H9 (cell line): ENCODE results near the gene WDR72. TPM values are rescaled to one million over a fixed set of nuclear protein-coding genes. Genes with fewer than 3 reads are reported as not detected.

Experiments
- DNase-seq: peaks from one replicate; pipeline ENCODE4 v3.0.0-alpha.2; 2017
- H2AFZ ChIP-seq: one replicate; pipeline ENCODE4 v1.6.1; 2013; ENCODE audit warnings: mild to moderate bottlenecking, low read length, control low read depth, moderate library complexity
- H2AK5ac ChIP-seq: 2 replicates; pipeline ENCODE4 v1.6.1; 2013; ENCODE audit warnings: low read length, control low read depth, mixed read lengths; ENCODE audit not compliant: insufficient read length
- H2BK120ac ChIP-seq: one replicate; pipeline ENCODE4 v1.6.1; 2013; ENCODE audit warnings: low read depth, mild to moderate bottlenecking, low read length, control low read depth, inconsistent platforms; ENCODE audit not compliant: poor library complexity, severe bottlenecking
- H2BK12ac ChIP-seq: 2 replicates; pipeline ENCODE4 v1.6.1; 2013; ENCODE audit warnings: low read length, control low read depth, mixed read lengths, low read depth; ENCODE audit not compliant: insufficient read length
- H2BK15ac ChIP-seq: 2 replicates; pipeline ENCODE4 v1.6.1; 2013; ENCODE audit warnings: low read depth, low read length, control low read depth
- H2BK20ac ChIP-seq: one replicate; pipeline ENCODE4 v1.6.1; 2013; ENCODE audit warnings: low read depth, mild to moderate bottlenecking, low read length, control low read depth, inconsistent platforms; ENCODE audit not compliant: poor library complexity, severe bottlenecking
- H2BK5ac ChIP-seq: 2 replicates; pipeline ENCODE4 v1.6.1; 2013; ENCODE audit warnings: low read length, control low read depth, mixed read lengths; ENCODE audit not compliant: insufficient read length
- H3K14ac ChIP-seq: 2 replicates; pipeline ENCODE4 v1.6.1; 2013; ENCODE audit warnings: low read length, control low read depth; ENCODE audit not compliant: insufficient read depth
- H3K18ac ChIP-seq: 2 replicates; pipeline ENCODE4 v1.6.1; 2013; ENCODE audit warnings: low read depth, mild to moderate bottlenecking, mixed read lengths, low read length, control low read depth; ENCODE audit not compliant: insufficient read length
- H3K23ac ChIP-seq: 2 replicates; pipeline ENCODE4 v1.6.1; 2013; ENCODE audit warnings: low read length, control low read depth, mixed read lengths, low read depth; ENCODE audit not compliant: insufficient read length
- H3K23me2 ChIP-seq: 2 replicates; pipeline ENCODE4 v1.6.1; 2013; ENCODE audit warnings: low read depth, mild to moderate bottlenecking, mixed read lengths, low read length, control low read depth; ENCODE audit not compliant: insufficient read length, poor library complexity, severe bottlenecking
- H3K27ac ChIP-seq: 2 replicates; pipeline ENCODE4 v1.5.1; 2013; ENCODE audit warnings: low read length, control low read depth, mixed read lengths, low read depth; ENCODE audit not compliant: insufficient read length
- H3K27me3 ChIP-seq: 2 replicates; pipeline ENCODE4 v1.6.1; 2013; ENCODE audit warnings: low read length, control low read depth, inconsistent platforms; ENCODE audit not compliant: insufficient read depth
- H3K4ac ChIP-seq: 2 replicates; pipeline ENCODE4 v1.6.1; 2013; ENCODE audit warnings: low read depth, mild to moderate bottlenecking, control low read depth, inconsistent platforms, low read length, moderate library complexity
- H3K4me1 ChIP-seq: 2 replicates; pipeline ENCODE4 v1.6.1; 2013; ENCODE audit warnings: low read length, control low read depth, inconsistent platforms; ENCODE audit not compliant: insufficient read depth
- H3K4me2 ChIP-seq: 2 replicates; pipeline ENCODE4 v1.6.1; 2013; ENCODE audit warnings: low read length, control low read depth, mixed read lengths; ENCODE audit not compliant: insufficient read length, insufficient read depth
- H3K56ac ChIP-seq: 2 replicates; pipeline ENCODE4 v1.6.1; 2013; ENCODE audit warnings: low read depth, mild to moderate bottlenecking, mixed read lengths, low read length, control low read depth; ENCODE audit not compliant: insufficient read length
- H3K79me1 ChIP-seq: 2 replicates; pipeline ENCODE4 v1.6.1; 2013; ENCODE audit warnings: low read depth, mild to moderate bottlenecking, moderate library complexity, low read length, control low read depth, inconsistent platforms; ENCODE audit not compliant: insufficient read depth, poor library complexity, severe bottlenecking
- H3K79me2 ChIP-seq: 2 replicates; pipeline ENCODE4 v1.6.1; 2013; ENCODE audit warnings: low read length, control low read depth, inconsistent platforms; ENCODE audit not compliant: insufficient read depth
- H3K9ac ChIP-seq: 2 replicates; pipeline ENCODE4 v1.6.1; 2013; ENCODE audit warnings: low read length, control low read depth, mixed read lengths; ENCODE audit not compliant: insufficient read length; ENCODE audit errors: extremely low read depth
- H3K9me3 ChIP-seq: one replicate; pipeline ENCODE4 v1.6.1; 2013; ENCODE audit warnings: low read depth, low read length, inconsistent platforms; ENCODE audit not compliant: control insufficient read depth
- H3T11ph ChIP-seq: one replicate; pipeline ENCODE4 v1.6.1; 2013; ENCODE audit warnings: mild to moderate bottlenecking, low read length, control low read depth, inconsistent platforms
- H4K20me1 ChIP-seq: one replicate; pipeline ENCODE4 v1.6.1; 2013; ENCODE audit not compliant: control insufficient read depth, insufficient read length, insufficient read depth
- H4K5ac ChIP-seq: 2 replicates; pipeline ENCODE4 v1.6.1; 2013; ENCODE audit warnings: low read depth, mild to moderate bottlenecking, mixed read lengths, low read length, control low read depth; ENCODE audit not compliant: insufficient read length
- H4K8ac ChIP-seq: replicated peaks from 2 replicates; pipeline ENCODE4 v1.6.1; 2013; ENCODE audit warnings: low read length, control low read depth, mixed read lengths, low read depth; ENCODE audit not compliant: insufficient read length
- H4K91ac ChIP-seq: 2 replicates; pipeline ENCODE4 v1.6.1; 2013; ENCODE audit warnings: low read depth, mild to moderate bottlenecking, moderate library complexity, mixed read lengths, low read length, control low read depth; ENCODE audit not compliant: insufficient read length
- H3K27ac Mint-ChIP-seq, 3 experiments: 2 replicates in 2 of 3; 3 replicates in 1 of 3; pipeline ENCODE4 v1.8.0; 2020 to 2021; ENCODE audit warnings: mixed read lengths in 3 of 3, mild to moderate bottlenecking in 1 of 3, moderate library complexity in 1 of 3
- H3K27me3 Mint-ChIP-seq: 2 replicates; pipeline ENCODE4 v1.8.0; 2021; ENCODE audit warnings: low read depth, mild to moderate bottlenecking, moderate library complexity, mixed read lengths
- H3K36me3 Mint-ChIP-seq, 3 experiments: 2 replicates in 2 of 3; 3 replicates in 1 of 3; pipeline ENCODE4 v1.8.0; 2020 to 2021; ENCODE audit warnings: low read depth in 3 of 3, mixed read lengths in 3 of 3; ENCODE audit not compliant: insufficient read depth in 1 of 3
- H3K4me1 Mint-ChIP-seq, 2 experiments: 2 replicates each; pipeline ENCODE4 v1.8.0; 2020; ENCODE audit warnings: mixed read lengths in 2 of 2
- H3K4me3 Mint-ChIP-seq, 2 experiments: 2 replicates in 1 of 2; 3 replicates in 1 of 2; pipeline ENCODE4 v1.8.0; 2020 to 2021; ENCODE audit warnings: mild to moderate bottlenecking in 2 of 2, mixed read lengths in 2 of 2, moderate library complexity in 1 of 2
- H3K9me3 Mint-ChIP-seq, 2 experiments: 2 replicates in 1 of 2; 3 replicates in 1 of 2; pipeline ENCODE4 v1.8.0; 2020; ENCODE audit warnings: mild to moderate bottlenecking in 2 of 2, mixed read lengths in 2 of 2, moderate library complexity in 1 of 2
- WGBS: extraction: QIAGEN DNeasy Blood & Tissue Kit; methylation state at CpG from one replicate; pipeline ENCODE4 v1.1.7; 2013; ENCODE audit warnings: missing lambda C conversion rate, low lambda C conversion rate, mixed read lengths; ENCODE audit not compliant: insufficient read length; ENCODE audit errors: extremely low coverage; 5-methylcytosine and 5-hydroxymethylcytosine counted together
- total RNA-seq: library from RNA; stranded (reverse); gene quantifications from 2 replicates; pipeline ENCODE4 v1.2.1, GENCODE V29; 2021
- TF ChIP-seq, protein P1 (sequence below): fragments of 200-600 bp; sonication (generic); conservative IDR thresholded peaks from 3 replicates; pipeline ENCODE4 v1.8.0; 2021; ENCODE audit warnings: antibody characterized with exemption, mild to moderate bottlenecking

The WDR72 gene
- total RNA-seq, 1 experiment from 2014 or later: 2.9 TPM

DNA sequence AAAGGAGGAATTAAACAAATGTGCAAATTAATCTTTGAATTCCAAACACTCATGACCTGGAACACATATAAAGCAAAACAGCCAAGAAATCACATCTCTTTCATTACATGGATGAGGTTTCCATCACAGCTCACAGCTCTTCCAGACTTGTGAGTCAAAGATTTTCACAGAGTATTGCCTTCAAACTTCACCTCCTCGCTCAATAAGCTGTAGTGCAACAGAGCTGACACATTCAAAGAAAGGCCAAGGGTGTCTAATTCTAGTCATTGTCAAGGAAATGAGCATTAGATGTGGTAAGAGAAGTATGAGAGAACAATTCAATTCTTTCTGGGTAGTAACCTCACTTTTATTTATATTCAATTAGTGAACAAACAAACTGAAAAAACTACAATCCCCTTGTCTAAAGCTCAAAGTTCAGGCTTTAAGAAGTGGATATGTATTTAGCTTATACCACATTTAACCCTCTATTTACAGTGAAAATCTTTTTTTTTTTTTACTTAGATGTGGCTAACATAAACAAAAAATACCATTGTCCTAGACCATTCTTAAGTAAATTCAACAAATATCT, 11.9 kb downstream of the WDR72 start:
- Histone ChIP-seq H4K5ac (no peak overlapping the region), H2AFZ (no peak overlapping the region), H3T11ph (no peak overlapping the region), H3K23ac (no peak overlapping the region), H2BK12ac (no peak overlapping the region), H2BK5ac (no peak overlapping the region), H3K56ac (no peak overlapping the region), H2BK20ac (no peak overlapping the region), H3K79me1 (no peaks in the 10 kb centered on the region), H4K8ac (no peak overlapping the region), H3K27ac (no peak overlapping the region), H2AK5ac (no peak overlapping the region), H2BK120ac (no peak overlapping the region), H3K79me2 (no peaks in the 10 kb centered on the region), H3K14ac (no peak overlapping the region), H4K20me1 (no peaks in the 10 kb centered on the region), H3K4ac (no peak overlapping the region), H3K9me3 (no peaks in the 10 kb centered on the region), H2BK15ac (no peak overlapping the region), H3K4me2 (no peak overlapping the region), H3K23me2 (no peaks in the 10 kb centered on the region), H3K9ac (no peak overlapping the region), H3K18ac (no peak overlapping the region), H4K91ac (no peak overlapping the region), H3K4me1 (no peaks in the 10 kb centered on the region), H3K27me3 (no peaks in the 10 kb centered on the region)
- no peaks in the 10 kb centered on the region for H3K36me3 Mint-ChIP-seq
- H3K27ac Mint-ChIP-seq: no peak overlapping the region; a peak in 1 of 7 replicates
- H3K27me3 Mint-ChIP-seq: peaks cover 4% of the 10 kb centered on the region; the same call in 1 of the 2 replicates
- H3K4me3 Mint-ChIP-seq: no peak overlapping the region
- no peaks in the 10 kb centered on the region for H3K9me3 Mint-ChIP-seq
- no peak for DNase-seq
- no CpG with 5 or more reads among the region's 1 CpG for WGBS
- TF ChIP-seq, protein P1, sequence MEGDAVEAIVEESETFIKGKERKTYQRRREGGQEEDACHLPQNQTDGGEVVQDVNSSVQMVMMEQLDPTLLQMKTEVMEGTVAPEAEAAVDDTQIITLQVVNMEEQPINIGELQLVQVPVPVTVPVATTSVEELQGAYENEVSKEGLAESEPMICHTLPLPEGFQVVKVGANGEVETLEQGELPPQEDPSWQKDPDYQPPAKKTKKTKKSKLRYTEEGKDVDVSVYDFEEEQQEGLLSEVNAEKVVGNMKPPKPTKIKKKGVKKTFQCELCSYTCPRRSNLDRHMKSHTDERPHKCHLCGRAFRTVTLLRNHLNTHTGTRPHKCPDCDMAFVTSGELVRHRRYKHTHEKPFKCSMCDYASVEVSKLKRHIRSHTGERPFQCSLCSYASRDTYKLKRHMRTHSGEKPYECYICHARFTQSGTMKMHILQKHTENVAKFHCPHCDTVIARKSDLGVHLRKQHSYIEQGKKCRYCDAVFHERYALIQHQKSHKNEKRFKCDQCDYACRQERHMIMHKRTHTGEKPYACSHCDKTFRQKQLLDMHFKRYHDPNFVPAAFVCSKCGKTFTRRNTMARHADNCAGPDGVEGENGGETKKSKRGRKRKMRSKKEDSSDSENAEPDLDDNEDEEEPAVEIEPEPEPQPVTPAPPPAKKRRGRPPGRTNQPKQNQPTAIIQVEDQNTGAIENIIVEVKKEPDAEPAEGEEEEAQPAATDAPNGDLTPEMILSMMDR: no peak
- peaks cover 10% of the 10 kb centered on the region in 2 experiments for H3K4me1 Mint-ChIP-seq
